H1 (cell line): ENCODE measurements around the gene MTCH1. TPM values are rescaled to one million over a fixed set of nuclear protein-coding genes. Genes with fewer than 3 reads are reported as not detected.

Experiments used
- CTCF ChIA-PET: fragments of 300-600 bp; sonication (Branson Sonifier 250); formaldehyde crosslinking; loops from one replicate; lab custom pipeline; 2021; ENCODE audit not compliant: partially characterized antibody; lab: Charles Lee
- POLR2A ChIA-PET: fragments of 300-600 bp; sonication (Branson Sonifier 250); formaldehyde crosslinking; loops from one replicate; lab custom pipeline; 2021; ENCODE audit warnings: inconsistent platforms; ENCODE audit not compliant: partially characterized antibody; lab: Charles Lee
- DNase-seq, 2 experiments: peaks; one replicate each; pipeline versions ENCODE4 v3.0.0 to v3.0.0-alpha.2; 2010 to 2022; ENCODE audit warnings: low spot score in 2 of 2, low read depth in 1 of 2, mixed read lengths in 1 of 2
- FAIRE-seq: peaks from 2 replicates; lab custom pipeline; 2011; peaks lifted over from hg19 to GRCh38; lab: Jason Lieb, UNC
- H2AFZ ChIP-seq: 2 replicates; pipeline ENCODE4 v1.8.1; 2012; ENCODE audit warnings: low read length, inconsistent platforms
- H2AK5ac ChIP-seq: 2 replicates; pipeline ENCODE4 v1.6.1; 2013; ENCODE audit warnings: low read depth, low read length
- H2BK120ac ChIP-seq: replicated peaks from 2 replicates; pipeline ENCODE3; 2013; ENCODE audit warnings: low read depth, low read length, inconsistent platforms
- H2BK12ac ChIP-seq: 2 replicates; pipeline ENCODE4 v1.6.1; 2013; ENCODE audit warnings: low read depth, low read length
- H2BK15ac ChIP-seq: 2 replicates; pipeline ENCODE4 v1.6.1; 2013; ENCODE audit warnings: low read length
- H2BK20ac ChIP-seq: 2 replicates; pipeline ENCODE4 v1.6.1; 2013; ENCODE audit warnings: low read length
- H2BK5ac ChIP-seq: 2 replicates; pipeline ENCODE4 v1.6.1; 2013; ENCODE audit warnings: low read depth, low read length
- H3K14ac ChIP-seq: 2 replicates; pipeline ENCODE4 v1.6.1; 2013; ENCODE audit warnings: inconsistent platforms; ENCODE audit not compliant: insufficient read length
- H3K18ac ChIP-seq: 2 replicates; pipeline ENCODE4 v1.6.1; 2013; ENCODE audit warnings: low read length; ENCODE audit errors: extremely low read depth
- H3K23ac ChIP-seq: 2 replicates; pipeline ENCODE4 v1.6.1; 2013; ENCODE audit warnings: inconsistent platforms; ENCODE audit not compliant: insufficient read length
- H3K23me2 ChIP-seq: 2 replicates; pipeline ENCODE4 v1.6.1; 2013; ENCODE audit warnings: low read depth, low read length
- H3K27ac ChIP-seq: 2 replicates; pipeline ENCODE4 v1.6.1; 2011; ENCODE audit warnings: low read depth, low read length, inconsistent platforms
- H3K27me3 ChIP-seq, 4 experiments: replicated peaks in 1 of 4; 1 replicate in 1 of 4; 2 replicates in 3 of 4; pipeline versions ENCODE4 v1.6.1 to v1.8.1; 2011 to 2013; ENCODE audit warnings: low read length in 3 of 4, mild to moderate bottlenecking in 3 of 4, inconsistent platforms in 2 of 4, mixed read lengths in 2 of 4, moderate library complexity in 1 of 4; ENCODE audit not compliant: control insufficient read depth in 3 of 4, insufficient read depth in 3 of 4; ENCODE audit errors: extremely low read depth in 1 of 4
- H3K36me3 ChIP-seq, 4 experiments: 2 replicates each; pipeline versions ENCODE4 v1.6.1 to v1.8.1; 2011 to 2013; ENCODE audit warnings: mild to moderate bottlenecking in 4 of 4, low read length in 3 of 4, moderate library complexity in 2 of 4, control low read depth in 1 of 4, inconsistent platforms in 1 of 4; ENCODE audit not compliant: insufficient read depth in 4 of 4, control insufficient read depth in 2 of 4
- H3K4ac ChIP-seq: replicated peaks from 2 replicates; pipeline ENCODE3; 2013; ENCODE audit warnings: low read length, low read depth, mixed read lengths, inconsistent platforms; ENCODE audit not compliant: insufficient read length
- H3K4me1 ChIP-seq, 4 experiments: replicated peaks in 1 of 4; 1 replicate in 1 of 4; 2 replicates in 3 of 4; pipeline versions ENCODE4 v1.6.1 to v1.8.1; 2011 to 2013; ENCODE audit warnings: low read length in 3 of 4, inconsistent platforms in 2 of 4, mixed read lengths in 1 of 4; ENCODE audit not compliant: insufficient read depth in 4 of 4, control insufficient read depth in 3 of 4
- H3K4me2 ChIP-seq, 2 experiments: 2 replicates each; pipeline versions ENCODE4 v1.6.1 to v1.8.1; 2011 to 2013; ENCODE audit warnings: low read depth in 2 of 2, low read length in 2 of 2, control low read depth in 1 of 2, inconsistent platforms in 1 of 2, mild to moderate bottlenecking in 1 of 2; ENCODE audit not compliant: insufficient read depth in 1 of 2
- H3K4me3 ChIP-seq, 4 experiments: fragments of 200-600, 300-600 bp in 1 of 4; sonication (generic), shearing (Covaris generic), sonication (Bioruptor Twin) in 1 of 4; 2 replicates each; pipeline versions ENCODE4 v1.5.1 to v1.8.1; 2011 to 2016; ENCODE audit warnings: low read length in 4 of 4, low read depth in 3 of 4, control low read depth in 2 of 4, inconsistent platforms in 2 of 4, mild to moderate bottlenecking in 2 of 4, mixed read lengths in 1 of 4, moderate library complexity in 1 of 4; ENCODE audit not compliant: insufficient read depth in 2 of 4; ENCODE audit errors: extremely low read depth in 1 of 4
- H3K56ac ChIP-seq: replicated peaks from 2 replicates; pipeline ENCODE3; 2013; ENCODE audit warnings: low read depth, mild to moderate bottlenecking, mixed read lengths, low read length, inconsistent platforms; ENCODE audit not compliant: insufficient read length
- H3K79me1 ChIP-seq: 2 replicates; pipeline ENCODE4 v1.6.1; 2013; ENCODE audit warnings: low read depth, low read length, control low read depth
- H3K79me2 ChIP-seq, 2 experiments: 2 replicates each; pipeline versions ENCODE4 v1.6.1 to v1.8.1; 2012 to 2013; ENCODE audit warnings: low read length in 2 of 2, mild to moderate bottlenecking in 2 of 2, inconsistent platforms in 1 of 2; ENCODE audit not compliant: insufficient read depth in 2 of 2, control insufficient read depth in 1 of 2
- H3K9ac ChIP-seq, 4 experiments: replicated peaks in 1 of 4; 1 replicate in 1 of 4; 2 replicates in 3 of 4; pipeline versions ENCODE4 v1.6.1 to v1.8.1; 2011 to 2013; ENCODE audit warnings: low read depth in 3 of 4, low read length in 3 of 4, control low read depth in 2 of 4, mild to moderate bottlenecking in 2 of 4, moderate library complexity in 2 of 4, inconsistent platforms in 1 of 4; ENCODE audit errors: extremely low read depth in 1 of 4
- H3K9me3 ChIP-seq, 2 experiments: 2 replicates each; pipeline versions ENCODE4 v1.6.1 to v1.8.1; 2012 to 2013; ENCODE audit warnings: mild to moderate bottlenecking in 2 of 2, moderate library complexity in 2 of 2, control low read depth in 1 of 2, inconsistent platforms in 1 of 2, low read depth in 1 of 2, low read length in 1 of 2, mixed read lengths in 1 of 2; ENCODE audit not compliant: insufficient read depth in 2 of 2
- H4K20me1 ChIP-seq, 2 experiments: replicated peaks in 1 of 2; 2 replicates each; pipeline versions ENCODE3 to v1.8.1; 2011 to 2013; ENCODE audit warnings: inconsistent platforms in 2 of 2, low read length in 2 of 2, mild to moderate bottlenecking in 1 of 2; ENCODE audit not compliant: insufficient read depth in 2 of 2, control insufficient read depth in 1 of 2
- H4K5ac ChIP-seq: 2 replicates; pipeline ENCODE4 v1.6.1; 2013; ENCODE audit warnings: low read length, low read depth, mixed read lengths, inconsistent platforms; ENCODE audit not compliant: insufficient read length
- H4K8ac ChIP-seq: 2 replicates; pipeline ENCODE4 v1.8.0; 2013; ENCODE audit warnings: mild to moderate bottlenecking, moderate library complexity, low read length, inconsistent platforms; ENCODE audit not compliant: insufficient read depth; ENCODE audit errors: extremely low read depth
- H4K91ac ChIP-seq: replicated peaks from 2 replicates; pipeline ENCODE3; 2013; ENCODE audit warnings: low read length, mixed read lengths, inconsistent platforms; ENCODE audit not compliant: insufficient read length
- GABPA ChIP-seq: IDR thresholded peaks from 2 replicates; pipeline ENCODE4 v1.6.1; 2011; ENCODE audit warnings: mild to moderate bottlenecking, low read length, moderate library complexity, borderline replicate concordance; ENCODE audit not compliant: insufficient read depth
- NRF1 ChIP-seq: IDR thresholded peaks from 2 replicates; pipeline ENCODE4 v1.6.1; 2011; ENCODE audit warnings: mild to moderate bottlenecking, low read depth, low read length, improper control_type of control experiment
- YY1 ChIP-seq: IDR thresholded peaks from 2 replicates; pipeline ENCODE4 v1.6.1; 2011; ENCODE audit warnings: low read depth, mild to moderate bottlenecking, low read length
- WGBS, 2 experiments: shearing (Covaris generic) in 1 of 2; methylation state at CpG; one replicate each; pipeline versions ENCODE4 v1.1.6 to v1.1.7; 2013 to 2015; ENCODE audit warnings: low lambda C conversion rate in 2 of 2, mixed read lengths in 2 of 2, inconsistent platforms in 1 of 2, low coverage in 1 of 2, missing lambda C conversion rate in 1 of 2; ENCODE audit not compliant: insufficient replicate concordance in 2 of 2, insufficient coverage in 1 of 2, insufficient read length in 1 of 2; ENCODE audit errors: extremely low coverage in 1 of 2, missing lambda C conversion rate in 1 of 2; 5-methylcytosine and 5-hydroxymethylcytosine counted together
- polyA plus RNA-seq, 7 experiments: library from polyadenylated mRNA; depleted of rRNA in 3 of 7; stranded (reverse) in 5 of 7; unstranded in 2 of 7; fragments of >200 nt in 5 of 7; fragments of 200-250 nt in 2 of 7; gene quantifications; 1 replicate in 5 of 7; 2 replicates in 1 of 7; 4 replicates in 1 of 7; pipeline versions ENCODE4 v1.2.1 to v1.2.3, GENCODE V29; 2011 to 2013; ENCODE audit warnings: missing spikeins in 2 of 7, mixed read lengths in 2 of 7
- total RNA-seq: library from RNA; stranded (reverse); fragmentation: NEBNext Ultra II Directional; extraction: Animal tissue kit (Norgen Biotek cat#: 25700); gene quantifications from 2 replicates; pipeline ENCODE4 v1.2.1, GENCODE V29; 2021

Gene MTCH1
- total and polyA plus RNA-seq, 2 of the 8 experiments (the other 6 are each of a cell fraction or from before 2014, with no cell fraction given) = 169 to 214 TPM

- peak; percentile 66 to 95 for DNase-seq
- WGBS, 2 experiments = 47% methylated on average over 12 of the region's 12 CpGs; no CpG with 5 or more reads in 1 of the 2 experiments
- H2AFZ ChIP-seq = no peak overlapping the region
- TF ChIP-seq YY1 = 0 out of 2 replicates have a peak, but pooled peaks have one; percentile 61
- TF ChIP-seq NRF1 = no peak
- peak; percentile 57; the same call in 1 of the 2 replicates for TF ChIP-seq GABPA
Observed at GRCh38 chr6:36962874-36963273, 23.1 kb downstream of the MTCH1 start.

More at GRCh38 chr6:36962874-36963273, 23.1 kb downstream of the MTCH1 start:
- H4K5ac ChIP-seq = no peak overlapping the region
- no peaks in the 10 kb centered on the region for H3K9me3 ChIP-seq
- peaks cover 0 to 4% of the 10 kb centered on the region in 2 experiments for H4K20me1 ChIP-seq
- no peak overlapping the region for H2BK15ac ChIP-seq
- no peaks in the 10 kb centered on the region for H3K79me1 ChIP-seq
- no peak overlapping the region for H2BK5ac ChIP-seq
- H3K4ac ChIP-seq = no peak overlapping the region
- H3K23ac ChIP-seq = no peak overlapping the region
- H3K18ac ChIP-seq = no peak overlapping the region
- H3K4me3 ChIP-seq = no peak overlapping the region
- H2AK5ac ChIP-seq = no peak overlapping the region
- no peak overlapping the region for H2BK20ac ChIP-seq
- peaks cover 0 to 7% (median 3%) of the 10 kb centered on the region in 4 experiments; a peak in 4 of 8 replicates for H3K36me3 ChIP-seq
- ChIA-PET POLR2A (interaction anchor here (0.8 to 2.3 kb wide), 2 partner anchors 23 to 49 kb away, joined by 4 to 8 read pairs; partner anchors contain the start of gene MTCH1), CTCF (interaction anchor here (0.7 to 2.9 kb wide), 10 partner anchors 9 to 197 kb away, joined by 3 to 12 read pairs (median 4); partner anchors contain the start of gene PI16)
- no peak overlapping the region for H2BK12ac ChIP-seq
- no peak overlapping the region for H4K8ac ChIP-seq
- no peak overlapping the region for H4K91ac ChIP-seq
- FAIRE-seq = peak; percentile 84
- H3K56ac ChIP-seq = no peak overlapping the region
- no peak overlapping the region for H2BK120ac ChIP-seq
- H3K4me2 ChIP-seq = no peak overlapping the region
- H3K27ac ChIP-seq = no peak overlapping the region
- H3K79me2 ChIP-seq = no peaks in the 10 kb centered on the region
- no peaks in the 10 kb centered on the region for H3K27me3 ChIP-seq
- peaks cover 0 to 8% (median 5%) of the 10 kb centered on the region in 4 experiments; a peak in 5 of 7 replicates for H3K4me1 ChIP-seq
- no peaks in the 10 kb centered on the region for H3K23me2 ChIP-seq
- H3K9ac ChIP-seq = no peak overlapping the region
- no peak overlapping the region for H3K14ac ChIP-seq
